NCI-H2196 treated with DMSO at 0.1 percent for 48 hours (cell line): ENCODE results near the gene COX5B.
"Not testable (repeated sequence)": the region's sequence is repeated elsewhere in the genome, so short reads cannot be mapped to it uniquely, and the experiment has no call there.

Experiments used
- DNase-seq: peaks from one replicate; lab custom pipeline; 2025; ENCODE audit not compliant: unreplicated experiment; lab: John Stamatoyannopoulos, UW

Gene COX5B

GRCh38 chr2:97672606-97673140 lies 26.8 kb downstream of the COX5B start:
- not testable (repeated sequence) for DNase-seq

- DNase-seq, result no peak
Observed at GRCh38 chr2:97673182-97673914, 27.5 kb downstream of the COX5B start.

- no peak for DNase-seq
Observed at GRCh38 chr2:97673915-97674283, 28.0 kb downstream of the COX5B start.

- DNase-seq, result no peak
Observed at GRCh38 chr2:97675430-97676113, 29.7 kb downstream of the COX5B start.

GRCh38 chr2:97676620-97677019 lies 30.8 kb downstream of the COX5B start:
- no peak for DNase-seq

- no peak for DNase-seq
Observed at GRCh38 chr2:97677480-97677879, 31.6 kb downstream of the COX5B start.

GRCh38 chr2:97678298-97678697 lies 32.4 kb downstream of the COX5B start:
- no peak for DNase-seq

GRCh38 chr2:97687235-97687634 lies 41.4 kb downstream of the COX5B start:
- DNase-seq, result not testable (repeated sequence)

- DNase-seq, result no peak
Observed at GRCh38 chr2:97688062-97688827, 42.4 kb downstream of the COX5B start.

GRCh38 chr2:97691166-97691565 lies 45.3 kb downstream of the COX5B start:
- DNase-seq, result no peak

- DNase-seq, result no peak
Observed at GRCh38 chr2:97693476-97693875, 47.6 kb downstream of the COX5B start.

- no peak for DNase-seq
Observed at GRCh38 chr2:97695744-97696143, 49.9 kb downstream of the COX5B start.

- peak; percentile 67 for DNase-seq
Observed at GRCh38 chr2:97697252-97698235, 51.7 kb downstream of the COX5B start.
